ENCODE measurements around the gene PHKA2. TPM values are rescaled to one million over a fixed set of nuclear protein-coding genes. Genes with fewer than 3 reads are reported as not detected.

Gene PHKA2
- total RNA-seq, 1 donor from 2014 or later: 72.2 TPM

DNA sequence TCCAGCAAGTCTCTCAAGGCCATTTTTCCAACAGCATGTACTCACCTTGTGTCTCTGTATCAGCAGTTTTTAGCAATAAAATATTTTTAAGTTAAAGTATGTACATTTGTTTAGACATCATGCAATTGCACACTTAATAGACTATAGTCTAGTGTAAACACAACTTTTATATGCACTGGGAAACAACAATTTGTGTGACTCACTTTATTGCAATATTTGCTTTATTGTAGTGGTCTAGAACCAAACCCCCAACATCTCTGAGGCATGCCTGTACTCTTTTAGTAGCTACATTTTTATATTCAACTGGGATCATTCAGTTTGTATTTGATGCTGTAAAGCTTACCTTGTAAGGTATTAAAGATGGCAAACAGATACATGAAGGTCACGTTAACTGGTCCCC is 14.7 kb upstream of the PHKA2 start:
- H3K4me1 Mint-ChIP-seq: peaks cover 22% of the 10 kb centered on the region

DNA sequence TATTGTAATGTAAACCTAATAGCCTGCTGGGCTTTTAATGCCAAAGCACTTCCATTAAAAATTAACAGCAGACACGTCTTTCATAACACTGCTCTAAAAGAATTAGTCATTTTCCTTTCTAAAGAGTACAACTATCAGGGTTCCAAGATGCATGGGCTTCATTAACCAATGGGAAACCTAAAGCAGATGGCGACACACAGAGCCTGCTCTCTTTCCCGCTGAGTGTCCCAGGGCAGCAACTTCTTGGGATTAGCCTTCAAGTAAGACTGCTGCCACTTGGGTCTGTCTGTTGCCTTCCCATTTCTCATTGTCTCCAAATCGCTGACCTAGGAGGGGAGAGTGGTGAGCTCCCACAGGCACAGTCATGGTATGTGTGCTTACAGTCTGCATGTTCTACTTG is 14.0 kb upstream of the PHKA2 start:
- Mint-ChIP-seq H3K36me3 (no peaks in the 10 kb centered on the region), H3K27ac (no peak overlapping the region), H3K4me1 (peaks cover 22% of the 10 kb centered on the region), H3K27me3 (ENCODE audit: low read depth) (no peaks in the 10 kb centered on the region), H3K9me3 (peaks cover 13% of the 10 kb centered on the region), H3K4me3 (no peak overlapping the region)
- TF ChIP-seq, protein P1, sequence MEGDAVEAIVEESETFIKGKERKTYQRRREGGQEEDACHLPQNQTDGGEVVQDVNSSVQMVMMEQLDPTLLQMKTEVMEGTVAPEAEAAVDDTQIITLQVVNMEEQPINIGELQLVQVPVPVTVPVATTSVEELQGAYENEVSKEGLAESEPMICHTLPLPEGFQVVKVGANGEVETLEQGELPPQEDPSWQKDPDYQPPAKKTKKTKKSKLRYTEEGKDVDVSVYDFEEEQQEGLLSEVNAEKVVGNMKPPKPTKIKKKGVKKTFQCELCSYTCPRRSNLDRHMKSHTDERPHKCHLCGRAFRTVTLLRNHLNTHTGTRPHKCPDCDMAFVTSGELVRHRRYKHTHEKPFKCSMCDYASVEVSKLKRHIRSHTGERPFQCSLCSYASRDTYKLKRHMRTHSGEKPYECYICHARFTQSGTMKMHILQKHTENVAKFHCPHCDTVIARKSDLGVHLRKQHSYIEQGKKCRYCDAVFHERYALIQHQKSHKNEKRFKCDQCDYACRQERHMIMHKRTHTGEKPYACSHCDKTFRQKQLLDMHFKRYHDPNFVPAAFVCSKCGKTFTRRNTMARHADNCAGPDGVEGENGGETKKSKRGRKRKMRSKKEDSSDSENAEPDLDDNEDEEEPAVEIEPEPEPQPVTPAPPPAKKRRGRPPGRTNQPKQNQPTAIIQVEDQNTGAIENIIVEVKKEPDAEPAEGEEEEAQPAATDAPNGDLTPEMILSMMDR (IDR thresholded peaks at IDR 0.05; ENCODE audit: unreplicated experiment): no peak
- DNase-seq (ENCODE audit: low spot score in 2 of 2, unreplicated experiment in 2 of 2): no peak

More for the DNA sequence above, 14.7 kb upstream of the PHKA2 start:
- peaks cover 15% of the 10 kb centered on the region for H3K9me3 Mint-ChIP-seq
- H3K4me3 Mint-ChIP-seq: no peak overlapping the region
- no peaks in the 10 kb centered on the region for H3K36me3 Mint-ChIP-seq
- TF ChIP-seq, protein P1 (IDR thresholded peaks at IDR 0.05; ENCODE audit: unreplicated experiment): no peak
- H3K27me3 Mint-ChIP-seq (ENCODE audit: low read depth): no peaks in the 10 kb centered on the region
- no peak for DNase-seq (ENCODE audit: low spot score in 2 of 2, unreplicated experiment in 2 of 2)
- H3K27ac Mint-ChIP-seq: no peak overlapping the region

DNA sequence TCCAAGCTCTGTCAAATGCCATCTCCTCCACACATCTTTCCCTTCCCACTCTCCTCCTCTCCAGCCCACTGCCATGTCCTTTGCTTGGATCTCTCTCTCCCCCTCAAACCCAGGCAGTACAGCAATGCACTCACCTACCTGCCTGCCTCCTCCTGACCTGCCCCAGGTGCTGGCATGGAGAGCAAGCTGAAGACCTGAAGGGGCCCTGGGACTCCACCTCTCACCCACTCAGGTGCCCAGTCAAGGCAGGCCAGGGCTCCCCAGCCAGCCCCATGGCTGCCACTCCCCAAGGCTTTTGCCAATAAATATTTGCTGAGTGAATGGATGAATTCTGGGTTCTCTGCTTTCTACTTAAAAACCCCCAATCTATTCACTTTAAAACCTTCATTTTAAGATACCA is 12.6 kb upstream of the PHKA2 start:
- Mint-ChIP-seq H3K4me3 (peak overlapping the region; percentile 17), H3K4me1 (peaks cover 22% of the 10 kb centered on the region), H3K27ac (peak overlapping the region; percentile 81), H3K36me3 (no peaks in the 10 kb centered on the region), H3K9me3 (peaks cover 8% of the 10 kb centered on the region), H3K27me3 (ENCODE audit: low read depth) (no peaks in the 10 kb centered on the region)
- TF ChIP-seq, protein P1 (IDR thresholded peaks at IDR 0.05; ENCODE audit: unreplicated experiment): no peak
- no peak for DNase-seq (ENCODE audit: low spot score in 2 of 2, unreplicated experiment in 2 of 2)

DNA sequence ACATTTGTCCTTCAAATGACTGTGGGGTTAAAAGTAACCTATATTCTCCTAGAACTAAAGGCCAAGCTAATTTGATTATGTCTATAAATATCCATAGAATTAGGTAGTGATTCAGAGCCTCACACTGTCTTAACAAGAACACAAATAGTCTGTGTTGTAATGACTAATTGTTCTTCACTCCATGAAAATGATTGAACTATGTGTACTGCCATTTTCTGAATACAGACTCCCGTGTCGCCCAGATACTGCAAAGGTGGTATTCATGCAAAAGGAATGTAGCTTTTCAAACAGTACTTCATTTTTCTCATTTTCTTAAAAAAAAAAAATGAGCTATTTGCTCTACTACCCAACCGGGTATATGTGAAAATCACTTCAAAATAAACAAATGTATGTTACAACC is 11.3 kb upstream of the PHKA2 start:
- H3K4me3 Mint-ChIP-seq: no peak overlapping the region
- H3K4me1 Mint-ChIP-seq: peaks cover 22% of the 10 kb centered on the region
- no peak for DNase-seq (ENCODE audit: low spot score in 2 of 2, unreplicated experiment in 2 of 2)
- no peaks in the 10 kb centered on the region for H3K27me3 Mint-ChIP-seq (ENCODE audit: low read depth)
- peak overlapping the region; percentile 60 for H3K27ac Mint-ChIP-seq
- TF ChIP-seq, protein P1 (IDR thresholded peaks at IDR 0.05; ENCODE audit: unreplicated experiment): no peak
- peaks cover 5% of the 10 kb centered on the region for H3K9me3 Mint-ChIP-seq
- H3K36me3 Mint-ChIP-seq: no peaks in the 10 kb centered on the region

DNA sequence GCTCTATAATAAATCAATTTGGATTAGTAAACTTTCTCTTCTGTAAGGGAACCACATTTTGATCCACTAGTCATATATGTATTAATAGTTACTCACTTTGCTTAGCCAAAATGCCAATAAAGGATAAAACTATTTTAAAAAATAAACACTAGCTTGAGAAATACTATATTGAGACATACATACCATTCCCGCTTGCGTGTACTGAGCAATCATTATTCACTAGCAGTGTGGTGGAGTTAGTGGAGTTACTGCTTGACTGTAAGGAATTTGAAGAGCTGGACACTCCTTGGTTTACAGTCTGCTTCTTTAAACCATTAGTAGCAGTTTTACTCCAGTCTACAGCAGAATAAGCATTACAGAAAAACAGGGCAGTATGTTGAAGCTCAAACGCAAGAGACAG is 10.8 kb upstream of the PHKA2 start:
- DNase-seq (ENCODE audit: low spot score in 2 of 2, unreplicated experiment in 2 of 2): no peak
- Mint-ChIP-seq H3K4me3 (no peak overlapping the region), H3K27ac (peak overlapping the region; percentile 60), H3K36me3 (no peaks in the 10 kb centered on the region), H3K27me3 (ENCODE audit: low read depth) (no peaks in the 10 kb centered on the region), H3K9me3 (peaks cover 5% of the 10 kb centered on the region), H3K4me1 (peaks cover 22% of the 10 kb centered on the region)
- TF ChIP-seq, protein P1 (IDR thresholded peaks at IDR 0.05; ENCODE audit: unreplicated experiment): no peak

DNA sequence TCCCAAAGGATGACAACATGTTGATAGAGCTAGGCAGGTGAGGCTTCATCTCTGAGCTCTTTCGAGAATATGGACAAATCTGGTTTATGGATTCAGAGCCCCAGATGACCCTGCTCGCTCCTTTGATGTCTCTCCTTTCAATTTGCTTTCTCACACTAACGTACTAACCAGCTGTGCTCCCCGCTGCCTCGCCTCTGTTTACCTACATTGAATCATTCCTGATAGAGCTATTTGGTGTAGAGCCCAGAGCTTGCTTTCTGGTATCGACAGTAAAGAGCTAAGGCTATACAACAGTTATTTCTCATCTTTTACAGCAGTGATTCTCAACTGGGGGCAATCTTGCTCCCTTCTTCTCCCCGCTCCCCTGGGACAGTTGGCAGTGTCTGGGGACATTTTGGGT is 8.9 kb upstream of the PHKA2 start:
- Mint-ChIP-seq H3K27me3 (ENCODE audit: low read depth) (no peaks in the 10 kb centered on the region), H3K9me3 (peaks cover 9% of the 10 kb centered on the region), H3K36me3 (no peaks in the 10 kb centered on the region), H3K27ac (no peak overlapping the region), H3K4me1 (peaks cover 20% of the 10 kb centered on the region), H3K4me3 (no peak overlapping the region)
- TF ChIP-seq, protein P1 (IDR thresholded peaks at IDR 0.05; ENCODE audit: unreplicated experiment): no peak
- DNase-seq (ENCODE audit: low spot score in 2 of 2, unreplicated experiment in 2 of 2): no peak
